DMS153 treated with DMSO at 0.1 percent for 48 hours (cell line): ENCODE data around the gene FOXP2.
"Not testable (repeated sequence)": the region's sequence is repeated elsewhere in the genome, so short reads cannot be mapped to it uniquely, and the experiment has no call there.

ENCODE experiments used
- DNase-seq: peaks from one replicate; lab custom pipeline; 2025; ENCODE audit not compliant: unreplicated experiment; lab: John Stamatoyannopoulos, UW

Gene FOXP2

DNA sequence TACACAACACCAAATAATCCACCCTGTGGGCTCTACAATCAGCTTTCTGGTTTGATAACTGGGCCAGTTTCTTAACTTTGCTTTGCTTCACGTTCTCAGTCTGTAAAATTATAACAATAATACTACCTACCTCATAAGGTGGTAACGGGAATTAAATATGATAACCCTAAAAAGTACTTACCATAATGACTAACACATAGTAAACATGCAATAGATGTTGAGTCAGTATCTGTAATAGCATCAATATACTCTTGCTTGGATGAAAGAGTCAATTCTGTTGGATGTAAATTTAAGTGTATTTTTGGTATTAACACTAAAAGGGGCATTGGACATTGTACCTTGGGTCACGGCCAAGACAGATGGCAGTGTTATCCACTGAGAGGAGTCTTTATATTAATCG, 160.5 kb downstream of the FOXP2 start:
- DNase-seq = no peak

DNA sequence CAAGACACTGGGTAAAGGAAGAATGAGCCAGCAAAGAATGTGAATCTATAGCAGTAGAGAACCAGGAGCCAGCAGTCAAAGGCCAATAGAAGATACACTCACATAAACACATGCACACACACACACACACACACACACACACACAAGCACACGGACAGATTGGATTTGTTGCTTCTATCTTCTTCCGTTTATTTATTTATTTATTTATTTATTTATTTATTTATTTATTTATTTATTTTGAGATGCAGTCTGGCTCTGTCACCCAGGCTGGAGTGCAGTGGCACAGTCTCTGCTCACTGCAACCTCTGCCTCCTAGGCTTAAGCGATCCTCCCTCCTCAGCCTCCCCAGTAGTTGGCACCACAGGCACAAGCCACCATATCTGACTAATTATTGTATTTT, 166.3 kb downstream of the FOXP2 start:
- not testable (repeated sequence) for DNase-seq

- no peak for DNase-seq
Measured at GRCh38 chr7:114588506-114588905, 173.9 kb downstream of the FOXP2 start.

GRCh38 chr7:114589436-114589835, 174.8 kb downstream of the FOXP2 start:
- no peak for DNase-seq

DNA sequence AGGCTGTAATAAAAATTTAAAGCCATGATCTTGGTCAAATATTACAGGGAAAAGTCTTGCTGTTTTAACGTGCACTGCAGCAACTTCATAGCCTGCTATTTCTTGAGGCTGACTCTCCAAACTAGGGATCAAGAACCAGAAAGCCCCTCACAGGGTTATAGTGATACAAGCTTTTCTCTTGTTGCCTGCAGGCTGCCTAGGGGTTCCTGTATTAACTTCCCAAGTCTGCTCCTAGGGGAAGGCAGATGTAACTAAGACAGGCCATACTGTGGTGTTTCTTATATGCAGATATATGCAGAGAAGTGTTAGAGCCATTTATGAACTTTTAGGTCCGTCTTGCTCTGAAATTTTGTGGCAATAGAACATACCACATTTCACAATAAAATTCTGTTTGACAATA, 175.7 kb downstream of the FOXP2 start:
- DNase-seq = no peak

GRCh38 chr7:114598946-114599345, 184.3 kb downstream of the FOXP2 start:
- no peak for DNase-seq

DNA sequence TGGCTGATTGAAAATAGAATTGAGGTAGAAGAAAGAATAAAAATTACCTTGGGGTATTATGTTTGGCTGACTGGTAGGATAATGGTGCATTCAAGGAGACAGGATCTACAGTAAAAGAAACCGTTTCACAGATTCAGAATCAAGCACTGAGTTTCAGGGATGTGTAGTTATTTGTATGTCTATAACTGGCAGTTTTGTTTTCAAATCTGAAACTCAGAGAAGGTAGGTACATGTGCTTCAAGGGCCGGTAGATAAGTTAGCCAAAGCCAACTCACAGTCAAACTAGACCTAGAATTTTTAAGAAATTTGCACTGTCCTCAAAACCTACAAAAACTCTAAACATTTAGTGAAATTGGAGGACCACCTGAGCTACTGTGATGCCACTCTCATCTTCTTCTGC, 191.5 kb downstream of the FOXP2 start:
- DNase-seq = no peak

DNA sequence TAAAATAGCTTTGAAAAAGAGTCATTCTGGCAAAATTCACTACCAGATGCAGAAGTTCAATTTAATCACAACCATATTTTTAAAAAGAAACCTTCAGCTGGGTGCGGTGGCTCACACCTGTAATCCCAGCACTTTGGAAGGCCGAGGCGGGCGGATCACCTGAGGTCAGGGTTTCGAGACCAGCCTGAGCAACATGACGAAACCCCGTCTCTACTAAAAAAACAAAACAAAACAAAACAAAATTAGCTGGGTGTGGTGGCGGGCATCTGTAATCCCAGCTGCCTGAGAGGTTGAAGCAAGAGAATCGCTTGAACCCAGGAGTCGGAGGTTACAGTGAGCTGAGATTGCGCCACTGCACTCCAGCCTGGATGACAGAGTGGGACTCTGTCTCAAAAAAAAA, 194.2 kb downstream of the FOXP2 start:
- DNase-seq = not testable (repeated sequence)

DNA sequence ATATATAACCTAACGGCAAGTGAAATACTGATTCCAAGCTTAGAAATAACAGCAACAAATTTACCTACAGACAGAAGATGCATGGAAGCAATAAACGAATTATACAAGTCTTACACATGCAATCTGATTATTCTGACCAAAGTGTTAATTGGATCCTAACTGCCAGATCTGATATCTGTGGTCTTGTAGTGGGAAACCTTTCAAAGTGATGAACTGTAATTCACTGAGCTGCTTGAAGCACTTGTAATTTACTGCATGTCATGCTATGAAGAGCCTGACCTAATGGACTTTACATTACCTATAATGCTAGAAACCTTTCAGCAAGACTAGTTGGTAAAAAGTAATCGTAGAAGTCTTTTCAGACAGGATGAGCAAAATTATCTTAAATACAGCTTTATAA, 205.6 kb downstream of the FOXP2 start:
- DNase-seq = no peak

DNA sequence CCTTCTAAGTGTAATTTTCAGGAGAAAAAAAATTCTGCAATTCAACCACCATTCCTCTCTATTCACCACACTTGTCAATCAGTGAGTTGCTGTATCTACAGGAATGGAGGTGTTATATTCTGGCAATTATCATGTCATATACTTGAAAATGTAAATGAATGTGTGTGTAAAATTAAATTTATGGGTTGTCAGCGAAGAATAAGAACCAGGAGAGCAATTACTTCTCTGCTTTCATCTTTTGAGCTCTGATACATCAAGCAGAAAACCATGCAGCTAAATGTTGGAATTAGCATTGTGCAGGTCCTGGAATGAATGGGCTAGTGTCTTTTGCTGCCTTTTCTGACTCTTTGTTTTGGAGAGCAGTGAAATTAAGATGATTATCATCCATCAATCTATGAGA, 207.6 kb downstream of the FOXP2 start:
- DNase-seq = no peak

GRCh38 chr7:114623146-114623545, 208.5 kb downstream of the FOXP2 start:
- DNase-seq = no peak

DNA sequence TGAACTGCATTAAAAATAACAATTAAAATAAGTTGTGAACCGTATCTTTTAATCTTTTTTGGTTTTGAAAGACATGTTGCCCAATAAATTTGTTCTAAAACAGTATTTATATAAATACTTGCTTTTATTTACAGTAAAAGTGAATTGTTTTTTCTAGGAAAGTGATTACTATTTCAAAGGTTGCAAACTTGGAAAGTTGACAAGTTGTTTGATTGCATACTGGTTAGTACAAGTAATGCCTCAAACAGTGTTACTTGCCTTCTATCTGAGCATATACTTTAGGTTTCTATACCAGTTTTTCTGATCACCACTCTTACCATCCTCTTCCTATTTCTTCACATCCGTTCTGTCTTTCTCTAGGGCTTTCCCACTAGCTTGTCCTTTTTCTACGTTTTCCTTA, 212.6 kb downstream of the FOXP2 start:
- no peak for DNase-seq

DNA sequence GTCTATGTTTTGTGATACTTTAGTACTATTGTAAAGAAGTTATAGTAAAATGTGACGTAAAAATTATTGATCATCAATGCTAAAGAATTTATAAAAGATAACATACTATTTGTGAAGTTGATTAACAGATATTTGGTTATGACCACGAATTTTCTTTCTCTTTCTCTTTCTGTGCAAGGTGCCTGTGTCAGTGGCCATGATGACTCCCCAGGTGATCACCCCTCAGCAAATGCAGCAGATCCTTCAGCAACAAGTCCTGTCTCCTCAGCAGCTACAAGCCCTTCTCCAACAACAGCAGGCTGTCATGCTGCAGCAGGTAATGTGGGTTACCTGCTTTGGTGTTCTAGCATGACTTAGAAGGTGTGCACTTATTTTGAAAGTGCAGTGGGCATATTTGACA, 213.7 kb downstream of the FOXP2 start:
- DNase-seq = no peak

DNA sequence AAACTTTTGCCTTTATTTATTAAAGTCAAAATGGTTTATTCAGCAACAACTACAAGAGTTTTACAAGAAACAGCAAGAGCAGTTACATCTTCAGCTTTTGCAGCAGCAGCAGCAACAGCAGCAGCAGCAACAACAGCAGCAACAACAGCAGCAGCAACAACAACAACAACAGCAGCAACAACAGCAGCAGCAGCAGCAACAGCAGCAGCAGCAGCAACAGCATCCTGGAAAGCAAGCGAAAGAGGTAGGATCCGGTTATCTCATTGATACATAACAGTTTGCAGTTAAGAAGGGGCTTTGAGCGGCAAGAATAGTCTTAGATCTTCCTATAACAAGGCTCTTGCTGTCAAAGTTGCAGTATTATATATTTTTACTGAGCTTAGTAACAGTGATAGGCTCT, 215.1 kb downstream of the FOXP2 start:
- no peak for DNase-seq

DNA sequence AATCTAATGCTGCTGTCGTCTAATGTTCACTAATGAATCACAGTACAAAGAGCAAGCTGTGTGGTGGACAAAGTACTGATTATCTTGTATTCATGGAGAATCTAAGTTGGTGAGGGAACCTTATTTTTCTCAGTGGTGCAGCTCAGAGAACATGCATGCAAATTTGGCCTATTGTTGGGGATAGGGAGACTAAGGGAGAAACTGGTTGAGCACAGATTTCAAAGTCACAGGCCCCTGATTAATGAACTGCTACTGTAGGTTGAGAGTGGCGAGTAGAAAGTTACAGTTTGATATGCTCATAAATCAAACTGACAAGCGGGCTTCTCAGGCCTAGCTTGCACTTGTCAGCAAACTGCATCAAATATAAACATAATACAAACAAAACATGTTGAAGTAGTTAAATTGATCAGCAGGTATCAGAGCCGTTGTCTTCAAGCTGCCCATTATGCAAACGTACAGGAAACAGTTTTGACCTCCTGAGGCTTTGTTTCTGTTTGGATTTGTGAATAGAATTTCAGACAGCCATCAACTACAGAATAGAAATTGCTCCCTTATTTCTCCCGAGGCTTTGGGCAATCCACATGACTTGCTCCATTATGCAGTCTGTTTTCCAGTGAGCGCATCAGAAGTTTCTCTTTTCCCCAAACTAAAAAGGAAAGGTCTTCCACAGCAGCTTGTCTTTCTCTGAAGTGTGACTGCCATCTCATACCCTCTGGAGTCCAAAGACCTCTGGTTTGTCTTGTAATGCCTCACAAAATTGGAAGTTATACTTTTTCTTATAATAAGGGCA, 215.8 kb downstream of the FOXP2 start:
- peak; percentile 54 for DNase-seq

GRCh38 chr7:114631249-114631822, 216.7 kb downstream of the FOXP2 start:
- DNase-seq = no peak

DNA sequence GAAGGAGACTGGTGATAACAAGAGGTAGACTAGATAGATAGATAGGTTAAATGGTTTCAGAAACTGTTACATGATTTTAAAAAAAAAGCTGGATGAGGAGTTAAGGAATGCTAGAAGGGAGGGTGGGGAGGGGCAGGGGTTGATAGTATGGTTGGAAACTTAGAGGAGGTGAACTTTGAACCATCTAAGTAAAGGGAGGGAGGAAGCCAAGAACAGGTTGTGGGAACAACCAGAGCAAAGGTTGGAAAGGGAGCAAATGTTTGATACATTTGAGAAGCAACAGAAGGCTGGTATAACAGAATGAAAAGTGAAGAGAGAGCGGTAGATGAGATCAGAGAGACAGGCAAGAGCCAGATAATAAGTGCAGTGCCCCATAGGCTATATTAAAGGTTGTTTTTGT, 224.8 kb downstream of the FOXP2 start:
- DNase-seq = no peak

GRCh38 chr7:114644455-114644854, 229.8 kb downstream of the FOXP2 start:
- DNase-seq = no peak

- no peak for DNase-seq
Measured at GRCh38 chr7:114645451-114645850, 230.8 kb downstream of the FOXP2 start.

GRCh38 chr7:114647518-114647917, 232.9 kb downstream of the FOXP2 start:
- no peak for DNase-seq

GRCh38 chr7:114648117-114648516, 233.5 kb downstream of the FOXP2 start:
- no peak for DNase-seq

DNA sequence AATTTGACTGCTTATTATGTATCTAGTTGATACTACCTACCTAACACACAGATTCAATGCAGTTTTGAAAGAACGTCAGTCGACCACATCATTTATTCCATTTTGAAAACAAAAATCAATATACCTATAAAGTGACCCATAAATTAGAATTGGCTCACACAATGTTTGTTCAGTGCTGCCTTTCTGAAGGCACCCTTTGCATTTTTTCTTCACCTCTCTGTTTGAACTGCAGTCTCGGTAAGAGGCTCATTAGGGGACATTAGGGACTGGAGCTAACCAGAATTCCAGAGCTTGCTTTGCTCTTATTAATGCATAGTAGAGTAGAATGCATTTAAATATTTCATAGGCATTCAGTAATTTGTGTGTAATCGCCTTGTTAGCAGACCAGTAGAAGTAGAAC, 234.1 kb downstream of the FOXP2 start:
- DNase-seq = no peak

DNA sequence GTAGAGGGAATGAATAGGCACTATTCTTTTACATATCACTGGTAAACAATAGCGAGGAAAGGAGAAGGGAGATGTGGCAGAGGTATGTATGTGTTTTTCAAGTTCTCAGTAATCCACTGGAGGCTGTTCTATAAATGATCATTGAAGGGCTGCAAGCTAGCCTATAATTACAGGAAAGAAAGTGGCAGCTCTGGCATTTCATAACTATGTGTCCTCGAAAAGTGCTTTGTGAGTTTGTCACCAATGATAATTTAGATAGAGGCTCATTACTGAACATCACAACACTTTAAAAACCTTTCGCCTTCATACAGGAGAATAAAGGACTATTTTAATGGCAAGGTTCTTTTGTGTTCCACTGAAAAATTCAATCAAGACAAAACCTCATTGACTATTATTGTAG, 235.1 kb downstream of the FOXP2 start:
- no peak for DNase-seq
